K562 (cell line): Measurements from ENCODE around the gene LAP3. TPM values are rescaled to one million over a fixed set of nuclear protein-coding genes. Genes with fewer than 3 reads are reported as not detected.

ENCODE experiments used
- CBX2 ChIP-seq: fragments of 200-600 bp; sonication (generic); IDR thresholded peaks from one replicate; pipeline ENCODE4 v1.6.1; 2012; ENCODE audit warnings: mild to moderate bottlenecking, low read length, inconsistent platforms; ENCODE audit not compliant: insufficient read depth, poor library complexity, severe bottlenecking
- CBX5 ChIP-seq: IDR thresholded peaks from 2 replicates; pipeline ENCODE4 v1.6.1; 2014; ENCODE audit warnings: low read depth, borderline replicate concordance
- DNMT1 ChIP-seq: fragments of 450-650 bp; IDR thresholded peaks from 2 replicates; pipeline ENCODE4 v1.6.1; 2016; ENCODE audit warnings: antibody characterized with exemption, mild to moderate bottlenecking
- ETS2 ChIP-seq: IDR thresholded peaks from 2 replicates; pipeline ENCODE4 v1.6.1; 2016; ENCODE audit warnings: borderline replicate concordance, missing genetic modification characterization, mild to moderate bottlenecking, moderate library complexity, missing compliant biosample characterization; ENCODE audit not compliant: poor library complexity, severe bottlenecking
- HDAC1 ChIP-seq, 2 experiments: fragments of 450-650 bp; IDR thresholded peaks; 2 replicates each; pipeline ENCODE4 v1.6.1; 2016 to 2017; ENCODE audit warnings: inconsistent platforms in 1 of 2, mild to moderate bottlenecking in 1 of 2, moderate library complexity in 1 of 2
- HMG20B ChIP-seq: fragments of 250-450 bp; sonication (Bioruptor Pico); IDR thresholded peaks from 2 replicates; pipeline ENCODE4 v1.5.0; 2021; ENCODE audit warnings: mild to moderate bottlenecking
- IFI16 ChIP-seq: fragments of 250-450 bp; sonication (Bioruptor Pico); IDR thresholded peaks from 2 replicates; pipeline ENCODE4 v2.1.2; 2022; ENCODE audit warnings: mild to moderate bottlenecking, inconsistent platforms
- KAT2B ChIP-seq: IDR thresholded peaks from one replicate; pipeline ENCODE4 v1.6.1; 2012; ENCODE audit warnings: low read depth, mild to moderate bottlenecking, control low read depth, inconsistent platforms, low read length, moderate library complexity
- KLF1 ChIP-seq: fragments of 450-650 bp; IDR thresholded peaks from 2 replicates; pipeline ENCODE4 v1.6.1; 2016; ENCODE audit warnings: missing genetic modification characterization, missing compliant biosample characterization
- MXI1 ChIP-seq: IDR thresholded peaks from 2 replicates; pipeline ENCODE4 v1.6.1; 2011; ENCODE audit warnings: low read depth, mild to moderate bottlenecking, improper control_type of control experiment, low read length
- NFE2 ChIP-seq: IDR thresholded peaks from 2 replicates; pipeline ENCODE4 v1.6.1; 2014; ENCODE audit warnings: antibody characterized with exemption, low read depth
- SAFB ChIP-seq: fragments of 200-400 bp; formaldehyde crosslinking; IDR thresholded peaks from 2 replicates; pipeline ENCODE4 v1.6.1; 2017; ENCODE audit warnings: low read depth, low read length, borderline replicate concordance
- TOE1 ChIP-seq, 2 experiments: fragments of 450-650 bp in 1 of 2; sonication (generic) in 1 of 2; formaldehyde crosslinking in 1 of 2; IDR thresholded peaks; 2 replicates each; pipeline versions ENCODE4 v1.7.1 to v1.8.0; 2016 to 2022; ENCODE audit warnings: borderline replicate concordance in 2 of 2, mild to moderate bottlenecking in 2 of 2, antibody characterized with exemption in 1 of 2, inconsistent platforms in 1 of 2, low read depth in 1 of 2, missing genetic modification reagents in 1 of 2, moderate library complexity in 1 of 2
- USF1 ChIP-seq: sonication (generic); formaldehyde crosslinking; IDR thresholded peaks from 2 replicates; pipeline ENCODE4 v1.9.0; 2022; ENCODE audit warnings: mild to moderate bottlenecking, missing genetic modification reagents
- ZC3H8 ChIP-seq: fragments of 450-650 bp; IDR thresholded peaks from 2 replicates; pipeline ENCODE4 v1.6.1; 2017
- ZNF24 ChIP-seq: fragments of 450-650 bp; IDR thresholded peaks from 2 replicates; pipeline ENCODE4 v1.6.1; 2016
- ZNF561 ChIP-seq: fragments of 450-650 bp; formaldehyde crosslinking; conservative IDR thresholded peaks from 2 replicates; pipeline ENCODE4 v1.4.0; 2020; ENCODE audit warnings: mild to moderate bottlenecking, moderate library complexity
- ZNF644 ChIP-seq: fragments of 200-800 bp; sonication (Bioruptor generic); IDR thresholded peaks from 2 replicates; pipeline ENCODE4 v1.6.1; 2016; ENCODE audit warnings: low read depth, missing genetic modification characterization, missing compliant biosample characterization
- ZNF778 ChIP-seq: fragments of 450-650 bp; formaldehyde crosslinking; IDR thresholded peaks from 2 replicates; pipeline ENCODE4 v1.4.0; 2020; ENCODE audit warnings: mild to moderate bottlenecking, moderate library complexity
- ZNF830 ChIP-seq: fragments of 250-450 bp; sonication (Bioruptor Pico); IDR thresholded peaks from 2 replicates; pipeline ENCODE4 v1.5.0; 2021; ENCODE audit warnings: mild to moderate bottlenecking
- polyA plus RNA-seq, 8 experiments: library from polyadenylated mRNA; depleted of rRNA in 4 of 8; stranded (reverse) in 5 of 8; unstranded in 3 of 8; fragments of >200 nt; fragmentation: Nextera tagmentation in 2 of 8; fragmentation: Illumina TruSeq in 1 of 8; extraction: Ambion mirVana in 2 of 8; extraction: Trizol in 1 of 8; gene quantifications; 2 replicates each; pipeline versions ENCODE4 v1.2.1 to v1.2.3, GENCODE V29; 2011 to 2014; ENCODE audit warnings: inconsistent platforms in 1 of 8, missing spikeins in 1 of 8
- total RNA-seq, 7 experiments: library from RNA; depleted of rRNA in 6 of 7; stranded (reverse); fragments of >200 nt in 6 of 7; fragmentation: Illumina TruSeq in 2 of 7; extraction: Trizol in 2 of 7; gene quantifications; 2 replicates each; pipeline versions ENCODE4 v1.2.1 to v1.2.3, GENCODE V29; 2011 to 2021; ENCODE audit warnings: low replicate concordance in 1 of 7
- TF ChIP-seq, protein P1 (sequence below): fragments of 450-650 bp; IDR thresholded peaks from 2 replicates; pipeline ENCODE4 v1.6.1; 2014; ENCODE audit warnings: low read depth, mild to moderate bottlenecking, moderate library complexity, borderline replicate concordance

LAP3 gene
- total and polyA plus RNA-seq, 9 of the 15 experiments (the other 6 are each of a cell fraction or from before 2014, with no cell fraction given), result 82.3 to 170 (median 107) TPM

DNA sequence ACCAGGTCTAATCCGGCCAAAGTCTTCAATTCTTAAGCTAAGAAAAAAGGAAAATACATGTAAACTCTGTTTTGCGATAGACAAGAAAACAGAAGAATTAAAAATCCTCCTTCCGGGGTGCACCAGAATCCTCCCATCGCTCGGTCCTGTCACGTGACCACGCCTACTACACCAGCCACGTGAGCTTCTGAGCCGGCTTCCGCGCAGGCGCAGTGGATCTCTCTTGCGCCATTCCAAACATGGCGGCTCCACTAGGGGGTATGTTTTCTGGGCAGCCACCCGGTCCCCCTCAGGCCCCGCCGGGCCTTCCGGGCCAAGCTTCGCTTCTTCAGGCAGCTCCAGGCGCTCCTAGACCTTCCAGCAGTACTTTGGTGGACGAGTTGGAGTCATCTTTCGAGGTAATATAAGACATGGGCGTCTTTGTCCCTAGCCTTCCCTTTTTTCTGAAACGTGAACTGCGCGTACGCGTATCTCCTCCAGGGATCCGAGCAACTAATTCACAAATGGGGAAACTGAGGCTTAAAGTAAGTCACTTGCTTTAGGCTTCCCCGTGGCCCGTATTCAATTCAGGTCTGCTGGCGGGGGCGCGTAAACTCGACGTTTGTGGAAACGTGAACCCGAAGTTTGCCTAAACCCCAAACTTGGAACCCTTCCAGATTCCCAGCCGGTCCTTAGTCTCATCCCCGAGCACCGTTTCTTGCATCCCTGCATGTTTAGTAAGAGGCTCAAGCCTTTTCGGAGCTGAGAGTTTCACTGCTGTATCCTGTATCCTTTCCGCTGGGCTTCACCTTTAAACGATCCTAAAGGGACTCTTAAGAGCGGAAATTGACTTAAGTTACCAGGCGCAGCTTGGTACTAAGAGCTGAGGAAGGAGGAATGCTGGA, 37.7 kb downstream of the LAP3 start, which contains the start of gene MED28 (continued):
- TF ChIP-seq MXI1 (no peak), ZNF778 (CRISPR knock-in tag) (no peak), NFE2 (no peak), ZNF830 (CRISPR knock-in tag) (no peak), ZNF644 (tag) (no peak), HMG20B (CRISPR knock-in tag) (no peak), KAT2B (no peak), HDAC1 (IDR thresholded peaks at IDR 0.05) (peak in 1 of 2 experiments; percentile 76; a peak in 2 of 4 replicates), IFI16 (no peak), KLF1 (tag) (no peak), USF1 (CRISPR knock-in tag) (peak; percentile 98), CBX2 (no peak), SAFB (no peak), ZNF24 (no peak), ZNF561 (CRISPR knock-in tag) (no peak), ZC3H8 (no peak), TOE1 (IDR thresholded peaks at IDR 0.05; ENCODE audit: borderline replicate concordance) (peak; percentile 99), TOE1 (CRISPR knock-in tag; IDR thresholded peaks at IDR 0.05; ENCODE audit: borderline replicate concordance, low read depth) (no peak), CBX5 (no peak), DNMT1 (no peak), ETS2 (no peak)
- TF ChIP-seq, protein P1, sequence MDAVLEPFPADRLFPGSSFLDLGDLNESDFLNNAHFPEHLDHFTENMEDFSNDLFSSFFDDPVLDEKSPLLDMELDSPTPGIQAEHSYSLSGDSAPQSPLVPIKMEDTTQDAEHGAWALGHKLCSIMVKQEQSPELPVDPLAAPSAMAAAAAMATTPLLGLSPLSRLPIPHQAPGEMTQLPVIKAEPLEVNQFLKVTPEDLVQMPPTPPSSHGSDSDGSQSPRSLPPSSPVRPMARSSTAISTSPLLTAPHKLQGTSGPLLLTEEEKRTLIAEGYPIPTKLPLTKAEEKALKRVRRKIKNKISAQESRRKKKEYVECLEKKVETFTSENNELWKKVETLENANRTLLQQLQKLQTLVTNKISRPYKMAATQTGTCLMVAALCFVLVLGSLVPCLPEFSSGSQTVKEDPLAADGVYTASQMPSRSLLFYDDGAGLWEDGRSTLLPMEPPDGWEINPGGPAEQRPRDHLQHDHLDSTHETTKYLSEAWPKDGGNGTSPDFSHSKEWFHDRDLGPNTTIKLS, result no peak
